ENCODE measurements around the gene NLRP2B. TPM values are rescaled to one million over a fixed set of nuclear protein-coding genes. Genes with fewer than 3 reads are reported as not detected.

The NLRP2B gene
- total and polyA plus RNA-seq, 2 of the 4 experiments (the other 2 are of a cell fraction): not detected

- H4K91ac ChIP-seq (ENCODE audit: insufficient read depth, low read depth, low read length): no peak overlapping the region
- H3K36me3 ChIP-seq (ENCODE audit: control insufficient read depth, insufficient read depth, low read length): no peaks in the 10 kb centered on the region
- no peak overlapping the region for H3K56ac ChIP-seq (ENCODE audit: extremely low read depth, insufficient read depth, low read length)
- H3K4me3 ChIP-seq (ENCODE audit: insufficient read depth, low read depth, low read length): no peak overlapping the region
- DNase-seq (no peak), ATAC-seq (ENCODE audit: low read depth) (no peak)
- H3K4me1 ChIP-seq (ENCODE audit: control insufficient read depth, insufficient read depth, low read length): no peaks in the 10 kb centered on the region
- no peaks in the 10 kb centered on the region for H3K79me1 ChIP-seq (ENCODE audit: low read depth in 1 of 2, low read length in 2 of 2)
- H3K23ac ChIP-seq (ENCODE audit: low read depth, low read length): no peak overlapping the region
- no peak overlapping the region for H3K14ac ChIP-seq (replicated peaks; ENCODE audit: low read depth, low read length)
- H3K4me2 ChIP-seq (ENCODE audit: low read depth, low read length): no peak overlapping the region
- BruUV-seq (replicated peaks): no TSS peak
- no peak overlapping the region for H3K18ac ChIP-seq (ENCODE audit: low read depth, low read length)
- dilution Hi-C loops (cut with HindIII; ENCODE audit: low sequenced_read_pairs, unreplicated experiment): no loop called here
- in situ Hi-C loops (cut with MboI; ENCODE audit: low sequenced_read_pairs): no loop called here
- no peak overlapping the region for H4K5ac ChIP-seq (ENCODE audit: low read depth, low read length)
- H3K9ac ChIP-seq (ENCODE audit: low read depth, low read length): no peak overlapping the region
- H4K20me1 ChIP-seq (ENCODE audit: insufficient read depth, low read length): no peaks in the 10 kb centered on the region
- POLR2A ChIA-PET (ENCODE audit: unreplicated experiment): no interaction called here
- H2BK15ac ChIP-seq (ENCODE audit: low read depth, low read length): no peak overlapping the region
- no peaks in the 10 kb centered on the region for H3K27me3 ChIP-seq (ENCODE audit: control insufficient read depth, insufficient read depth, low read length)
- H3K4ac ChIP-seq (ENCODE audit: low read depth, low read length): no peak overlapping the region
- H2AFZ ChIP-seq (replicated peaks; ENCODE audit: low read length, poor library complexity): no peak overlapping the region
- H3K9me1 ChIP-seq (ENCODE audit: insufficient read depth, low read length): no peaks in the 10 kb centered on the region
- H4K8ac ChIP-seq (ENCODE audit: low read depth in 2 of 2, low read length in 2 of 2): no peak overlapping the region
- H2BK5ac ChIP-seq (ENCODE audit: low read depth, low read length, poor library complexity, severe bottlenecking): no peak overlapping the region
- intact Hi-C loops (cut with micrococcal nuclease): no loop called here
- H2AK5ac ChIP-seq (ENCODE audit: low read depth, low read length): no peak overlapping the region
- no peak overlapping the region for H2AK9ac ChIP-seq (replicated peaks; ENCODE audit: low read depth, low read length, poor library complexity)
- H3K9me3 ChIP-seq (ENCODE audit: control insufficient read depth, insufficient read depth, low read length): peaks cover 2% of the 10 kb centered on the region; the same call in 1 of the 2 replicates
- peak; percentile 65 for TF ChIP-seq MAFK (IDR thresholded peaks at IDR 0.05; ENCODE audit: low read depth, low read length)
- TF ChIP-seq NFE2L2 (IDR thresholded peaks at IDR 0.05; ENCODE audit: low read depth, low read length): no peak
- no peak overlapping the region for H3K27ac ChIP-seq (ENCODE audit: insufficient read depth, low read length)
- no CpG with 5 or more reads among the region's 1 CpG for WGBS, 2 experiments (ENCODE audit: extremely low coverage in 2 of 2, insufficient read length in 1 of 2)
- no peak overlapping the region for H2BK20ac ChIP-seq (ENCODE audit: low read depth, low read length)
- no peak overlapping the region for H2BK120ac ChIP-seq (ENCODE audit: low read depth, low read length)
- CTCF ChIA-PET: no interaction called here
Measured at GRCh38 chrX:57652705-57653104, 27.4 kb downstream of the NLRP2B start.
